SK-N-SH (cell line): ENCODE results near the gene ALG10B. TPM values are rescaled to one million over a fixed set of nuclear protein-coding genes. Genes with fewer than 3 reads are reported as not detected.

Experiments
- CTCF ChIA-PET: fragments of 300-600, 350-600 bp; formaldehyde crosslinking; extraction: SDS; loops from one replicate; lab custom pipeline; 2021; lab: Yijun Ruan, JAX
- POLR2A ChIA-PET: fragments of 350-600 bp; sonication (Branson Sonifier 250); formaldehyde crosslinking; extraction: SDS; loops from one replicate; lab custom pipeline; 2020; ENCODE audit warnings: antibody characterized with exemption, inconsistent platforms; lab: Yijun Ruan, JAX
- DNase-seq: peaks from one replicate; pipeline ENCODE4 v3.0.0; 2012
- H2AFZ ChIP-seq: fragments of 200-600 bp; sonication (generic); 2 replicates; pipeline ENCODE4 v1.8.1; 2016; ENCODE audit warnings: antibody characterized with exemption, mild to moderate bottlenecking, low read depth
- H3F3A ChIP-seq: fragments of 200-600 bp; sonication (generic); replicated peaks from 2 replicates; pipeline ENCODE3; 2016; ENCODE audit warnings: antibody characterized with exemption, mild to moderate bottlenecking; ENCODE audit not compliant: insufficient read depth
- H3K27ac ChIP-seq, 2 experiments: fragments of 200-500 bp in 1 of 2; fragments of 200-600 bp in 1 of 2; sonication (Bioruptor generic) in 1 of 2; sonication (generic), shearing (Covaris generic) in 1 of 2; 2 replicates each; pipeline versions ENCODE4 v1.5.1 to v1.6.1; 2014 to 2016; ENCODE audit warnings: low read depth in 2 of 2, inconsistent platforms in 1 of 2, low read length in 1 of 2, mild to moderate bottlenecking in 1 of 2, mixed read lengths in 1 of 2
- H3K27me3 ChIP-seq: fragments of 200-600 bp; sonication (generic), shearing (Covaris generic); 2 replicates; pipeline ENCODE4 v1.6.1; 2016; ENCODE audit warnings: mixed run types; ENCODE audit not compliant: insufficient read depth
- H3K36me3 ChIP-seq, 2 experiments: fragments of 200-500 bp in 1 of 2; fragments of 200-600 bp in 1 of 2; sonication (Bioruptor generic) in 1 of 2; sonication (generic) in 1 of 2; replicated peaks in 1 of 2; 2 replicates each; pipeline versions ENCODE3 to v1.5.1; 2014 to 2016; ENCODE audit warnings: low read length in 1 of 2, mild to moderate bottlenecking in 1 of 2; ENCODE audit not compliant: insufficient read depth in 2 of 2, control insufficient read depth in 1 of 2
- H3K4me1 ChIP-seq, 2 experiments: fragments of 200-500 bp in 1 of 2; fragments of 200-600 bp in 1 of 2; sonication (Bioruptor generic) in 1 of 2; sonication (generic), shearing (Covaris generic) in 1 of 2; 2 replicates each; pipeline versions ENCODE4 v1.5.1 to v1.6.1; 2014 to 2016; ENCODE audit warnings: low read depth in 1 of 2, low read length in 1 of 2, mixed run types in 1 of 2; ENCODE audit not compliant: insufficient read depth in 2 of 2, control insufficient read depth in 1 of 2
- H3K4me2 ChIP-seq: fragments of 200-600 bp; sonication (generic), shearing (Covaris generic); 2 replicates; pipeline ENCODE4 v1.6.1; 2017; ENCODE audit warnings: mixed run types
- H3K4me3 ChIP-seq, 2 experiments: fragments of 200-500 bp in 1 of 2; fragments of 200-600 bp in 1 of 2; sonication (Bioruptor generic) in 1 of 2; sonication (generic), shearing (Covaris generic) in 1 of 2; 2 replicates each; pipeline versions ENCODE4 v1.5.1 to v1.8.1; 2014 to 2016; ENCODE audit warnings: low read depth in 2 of 2, inconsistent platforms in 1 of 2, low read length in 1 of 2, mild to moderate bottlenecking in 1 of 2, mixed read lengths in 1 of 2, moderate library complexity in 1 of 2
- H3K79me2 ChIP-seq: fragments of 200-600 bp; sonication (generic); 2 replicates; pipeline ENCODE4 v1.8.1; 2017; ENCODE audit warnings: mild to moderate bottlenecking; ENCODE audit not compliant: insufficient read depth
- H3K9ac ChIP-seq: fragments of 200-600 bp; sonication (generic); 2 replicates; pipeline ENCODE4 v1.6.1; 2017; ENCODE audit warnings: mixed run types
- H3K9me2 ChIP-seq: fragments of 200-600 bp; sonication (generic); 2 replicates; pipeline ENCODE4 v1.6.1; 2017; ENCODE audit warnings: mixed run types
- H3K9me3 ChIP-seq: fragments of 200-600 bp; sonication (generic); 2 replicates; pipeline ENCODE4 v1.6.1; 2017; ENCODE audit warnings: mixed run types, mild to moderate bottlenecking, moderate library complexity
- H4K20me1 ChIP-seq: fragments of 200-600 bp; sonication (generic); 2 replicates; pipeline ENCODE4 v1.6.1; 2017; ENCODE audit warnings: mild to moderate bottlenecking, mixed run types; ENCODE audit not compliant: insufficient read depth
- EZH2phosphoT487 ChIP-seq: fragments of 200-600 bp; sonication (generic); IDR thresholded peaks from 2 replicates; pipeline ENCODE4 v1.6.1; 2017; ENCODE audit warnings: low read depth, mixed run types, mild to moderate bottlenecking, antibody characterized with exemption, moderate library complexity, borderline replicate concordance
- FOXJ3 ChIP-seq: sonication (generic); formaldehyde crosslinking; IDR thresholded peaks from 2 replicates; pipeline ENCODE4 v1.5.1; 2020; ENCODE audit warnings: mild to moderate bottlenecking, missing genetic modification reagents
- MXI1 ChIP-seq: IDR thresholded peaks from 2 replicates; pipeline ENCODE4 v1.6.1; 2012; ENCODE audit warnings: mild to moderate bottlenecking, low read depth, low read length, improper control_type of control experiment
- RAD21 ChIP-seq: IDR thresholded peaks from 2 replicates; pipeline ENCODE4 v1.6.1; 2012; ENCODE audit warnings: mild to moderate bottlenecking, low read length
- RCOR1 ChIP-seq: fragments of 150-350 bp; IDR thresholded peaks from 2 replicates; pipeline ENCODE4 v1.6.1; 2017; ENCODE audit warnings: antibody characterized with exemption, low read length
- RXRA ChIP-seq: IDR thresholded peaks from 2 replicates; pipeline ENCODE4 v1.4.0; 2012; ENCODE audit warnings: low read depth, mild to moderate bottlenecking, borderline replicate concordance
- SIN3A ChIP-seq: IDR thresholded peaks from 2 replicates; pipeline ENCODE4 v1.6.1; 2012; ENCODE audit warnings: low read depth, mild to moderate bottlenecking, low read length, moderate library complexity, borderline replicate concordance
- SMC3 ChIP-seq: IDR thresholded peaks from 2 replicates; pipeline ENCODE4 v1.6.1; 2012; ENCODE audit warnings: low read depth, low read length, improper control_type of control experiment
- TCF12 ChIP-seq: IDR thresholded peaks from 2 replicates; pipeline ENCODE4 v1.4.0; 2012
- TEAD4 ChIP-seq: IDR thresholded peaks from 2 replicates; pipeline ENCODE4 v1.4.0; 2012; ENCODE audit warnings: mild to moderate bottlenecking, borderline replicate concordance; ENCODE audit not compliant: insufficient read depth
- USF1 ChIP-seq: IDR thresholded peaks from 2 replicates; pipeline ENCODE4 v1.4.0; 2012; ENCODE audit warnings: low read depth, borderline replicate concordance
- WGBS: methylation state at CpG from one replicate; pipeline ENCODE4 v1.1.6; 2017; ENCODE audit warnings: low lambda C conversion rate; 5-methylcytosine and 5-hydroxymethylcytosine counted together
- polyA plus RNA-seq, 3 experiments: library from polyadenylated mRNA; depleted of rRNA; stranded (reverse); fragments of >200 nt; gene quantifications; 2 replicates each; pipeline ENCODE4 v1.2.3, GENCODE V29; 2012
- TF ChIP-seq, protein P1 (sequence below): fragments of 150-350 bp; IDR thresholded peaks from 2 replicates; pipeline ENCODE4 v1.6.1; 2017; ENCODE audit warnings: antibody characterized with exemption, low read length, low read depth, borderline replicate concordance
- TF ChIP-seq, protein P2 (sequence below): IDR thresholded peaks from 2 replicates; pipeline ENCODE4; 2012
- TF ChIP-seq, protein P3 (sequence below): IDR thresholded peaks from 2 replicates; pipeline ENCODE4 v1.4.0; 2012; ENCODE audit warnings: low read depth, borderline replicate concordance
- TF ChIP-seq, protein P4 (sequence below): IDR thresholded peaks from 2 replicates; pipeline ENCODE4 v1.6.1; 2012; ENCODE audit warnings: mild to moderate bottlenecking, low read depth, low read length, moderate library complexity
- TF ChIP-seq, protein P5 (sequence below): fragments of 150-350 bp; IDR thresholded peaks from 2 replicates; pipeline ENCODE4 v1.6.1; 2016; ENCODE audit warnings: mild to moderate bottlenecking, low read depth, low read length

The ALG10B gene, protein sequence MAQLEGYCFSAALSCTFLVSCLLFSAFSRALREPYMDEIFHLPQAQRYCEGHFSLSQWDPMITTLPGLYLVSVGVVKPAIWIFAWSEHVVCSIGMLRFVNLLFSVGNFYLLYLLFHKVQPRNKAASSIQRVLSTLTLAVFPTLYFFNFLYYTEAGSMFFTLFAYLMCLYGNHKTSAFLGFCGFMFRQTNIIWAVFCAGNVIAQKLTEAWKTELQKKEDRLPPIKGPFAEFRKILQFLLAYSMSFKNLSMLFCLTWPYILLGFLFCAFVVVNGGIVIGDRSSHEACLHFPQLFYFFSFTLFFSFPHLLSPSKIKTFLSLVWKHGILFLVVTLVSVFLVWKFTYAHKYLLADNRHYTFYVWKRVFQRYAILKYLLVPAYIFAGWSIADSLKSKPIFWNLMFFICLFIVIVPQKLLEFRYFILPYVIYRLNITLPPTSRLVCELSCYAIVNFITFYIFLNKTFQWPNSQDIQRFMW
- polyA plus RNA-seq (2012; rRNA removed) = 2.6 and 3.5 TPM in 2 replicates
- 1.7 and 2.2 TPM in 2 replicates for polyA plus RNA-seq (2012; cell fraction: cytosol; rRNA removed)
- 2.5 and 4.2 TPM in 2 replicates for polyA plus RNA-seq (2012; cell fraction: nucleus; rRNA removed)

DNA sequence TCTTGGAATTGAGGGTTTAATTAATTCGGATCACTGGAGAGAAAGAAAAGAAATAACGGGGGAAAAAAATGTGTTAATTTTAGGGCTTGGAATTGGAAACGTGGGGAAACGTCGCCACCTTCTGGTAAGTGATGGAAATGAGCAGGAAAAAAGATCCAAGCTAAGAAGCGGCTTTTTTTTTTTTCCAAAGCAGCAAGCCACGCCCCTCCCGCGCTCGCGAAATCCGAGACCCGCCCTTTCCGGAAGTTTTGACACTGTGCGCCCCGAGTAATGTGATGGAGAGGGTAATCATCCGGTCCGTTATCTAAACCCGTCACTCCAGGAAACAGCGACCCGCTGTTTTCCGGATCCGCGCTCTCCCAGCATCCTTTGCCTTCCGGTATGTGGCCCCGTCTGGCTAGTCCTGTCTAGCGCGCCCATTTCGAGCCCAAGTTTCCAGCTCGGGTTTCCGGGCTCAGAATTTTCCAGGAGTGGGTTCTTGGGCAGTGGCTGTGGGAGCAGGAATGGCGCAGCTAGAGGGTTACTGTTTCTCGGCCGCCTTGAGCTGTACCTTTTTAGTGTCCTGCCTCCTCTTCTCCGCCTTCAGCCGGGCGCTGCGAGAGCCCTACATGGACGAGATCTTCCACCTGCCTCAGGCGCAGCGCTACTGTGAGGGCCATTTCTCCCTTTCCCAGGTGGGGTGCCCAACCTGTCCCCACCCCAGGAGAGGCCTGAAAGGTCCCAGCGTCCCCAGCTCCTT is at the start of gene ALG10B:
ALG10B (plus strand) TSS at position 384 of the 739 bp plus-strand sequence; CDS start at position 504, 120 bp downstream.
- Histone ChIP-seq H3K27ac (peak within 1 kb of the TSS in 1 of 2 experiments; percentile 67; a peak in 3 of 4 replicates), H3K79me2 (peaks cover 4% of the 10 kb centered on the region; the same call in 1 of the 2 replicates), H3K9me3 (no peaks in the 10 kb centered on the region), H3K36me3 (no peaks in the 10 kb centered on the region), H3K9ac (peak within 1 kb of the TSS; percentile 76), H3K27me3 (no peaks in the 10 kb centered on the region), H3K4me2 (peak within 1 kb of the TSS; percentile 84), H3K9me2 (no peaks in the 10 kb centered on the region), H3F3A (no peaks in the 10 kb centered on the region), H2AFZ (peak within 1 kb of the TSS; percentile 97), H3K4me3 (peak within 1 kb of the TSS; percentile 80 to 81), H4K20me1 (no peaks in the 10 kb centered on the region), H3K4me1 (peaks cover 0 to 3% of the 10 kb centered on the region in 2 experiments; a peak in 2 of 4 replicates)
- ChIA-PET POLR2A (interaction anchor here (1.0 kb wide), 1 partner anchor 179 kb away, joined by 3 read pairs; no protein-coding TSS in a partner anchor), CTCF (interaction anchor here (0.6 to 3.3 kb wide), 10 partner anchors 12 to 960 kb away, joined by 3 to 12 read pairs (median 5); no protein-coding TSS in a partner anchor)
- under 1% methylated on average over 36 of the region's 42 CpGs for WGBS
- DNase-seq = peak; percentile 79
- TF ChIP-seq RCOR1 (peak; percentile 58), USF1 (peak; percentile 71), SIN3A (peak; percentile 54; the same call in 1 of the 2 replicates), SMC3 (peak; percentile 74), EZH2phosphoT487 (no peak), RAD21 (peak; percentile 82), MXI1 (peak; percentile 52; the same call in 1 of the 2 replicates), TCF12 (peak; percentile 37; the same call in 1 of the 2 replicates), TEAD4 (peak; percentile 56; the same call in 1 of the 2 replicates), FOXJ3 (no peak), RXRA (no peak)
- TF ChIP-seq, protein P1, sequence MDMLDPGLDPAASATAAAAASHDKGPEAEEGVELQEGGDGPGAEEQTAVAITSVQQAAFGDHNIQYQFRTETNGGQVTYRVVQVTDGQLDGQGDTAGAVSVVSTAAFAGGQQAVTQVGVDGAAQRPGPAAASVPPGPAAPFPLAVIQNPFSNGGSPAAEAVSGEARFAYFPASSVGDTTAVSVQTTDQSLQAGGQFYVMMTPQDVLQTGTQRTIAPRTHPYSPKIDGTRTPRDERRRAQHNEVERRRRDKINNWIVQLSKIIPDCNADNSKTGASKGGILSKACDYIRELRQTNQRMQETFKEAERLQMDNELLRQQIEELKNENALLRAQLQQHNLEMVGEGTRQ = no peak
- TF ChIP-seq, protein P2, sequence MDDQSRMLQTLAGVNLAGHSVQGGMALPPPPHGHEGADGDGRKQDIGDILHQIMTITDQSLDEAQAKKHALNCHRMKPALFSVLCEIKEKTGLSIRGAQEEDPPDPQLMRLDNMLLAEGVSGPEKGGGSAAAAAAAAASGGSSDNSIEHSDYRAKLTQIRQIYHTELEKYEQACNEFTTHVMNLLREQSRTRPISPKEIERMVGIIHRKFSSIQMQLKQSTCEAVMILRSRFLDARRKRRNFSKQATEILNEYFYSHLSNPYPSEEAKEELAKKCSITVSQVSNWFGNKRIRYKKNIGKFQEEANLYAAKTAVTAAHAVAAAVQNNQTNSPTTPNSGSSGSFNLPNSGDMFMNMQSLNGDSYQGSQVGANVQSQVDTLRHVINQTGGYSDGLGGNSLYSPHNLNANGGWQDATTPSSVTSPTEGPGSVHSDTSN = peak; percentile 20
- TF ChIP-seq, protein P3, sequence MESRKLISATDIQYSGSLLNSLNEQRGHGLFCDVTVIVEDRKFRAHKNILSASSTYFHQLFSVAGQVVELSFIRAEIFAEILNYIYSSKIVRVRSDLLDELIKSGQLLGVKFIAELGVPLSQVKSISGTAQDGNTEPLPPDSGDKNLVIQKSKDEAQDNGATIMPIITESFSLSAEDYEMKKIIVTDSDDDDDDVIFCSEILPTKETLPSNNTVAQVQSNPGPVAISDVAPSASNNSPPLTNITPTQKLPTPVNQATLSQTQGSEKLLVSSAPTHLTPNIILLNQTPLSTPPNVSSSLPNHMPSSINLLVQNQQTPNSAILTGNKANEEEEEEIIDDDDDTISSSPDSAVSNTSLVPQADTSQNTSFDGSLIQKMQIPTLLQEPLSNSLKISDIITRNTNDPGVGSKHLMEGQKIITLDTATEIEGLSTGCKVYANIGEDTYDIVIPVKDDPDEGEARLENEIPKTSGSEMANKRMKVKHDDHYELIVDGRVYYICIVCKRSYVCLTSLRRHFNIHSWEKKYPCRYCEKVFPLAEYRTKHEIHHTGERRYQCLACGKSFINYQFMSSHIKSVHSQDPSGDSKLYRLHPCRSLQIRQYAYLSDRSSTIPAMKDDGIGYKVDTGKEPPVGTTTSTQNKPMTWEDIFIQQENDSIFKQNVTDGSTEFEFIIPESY = peak; percentile 58; the same call in 1 of the 2 replicates
- TF ChIP-seq, protein P4, sequence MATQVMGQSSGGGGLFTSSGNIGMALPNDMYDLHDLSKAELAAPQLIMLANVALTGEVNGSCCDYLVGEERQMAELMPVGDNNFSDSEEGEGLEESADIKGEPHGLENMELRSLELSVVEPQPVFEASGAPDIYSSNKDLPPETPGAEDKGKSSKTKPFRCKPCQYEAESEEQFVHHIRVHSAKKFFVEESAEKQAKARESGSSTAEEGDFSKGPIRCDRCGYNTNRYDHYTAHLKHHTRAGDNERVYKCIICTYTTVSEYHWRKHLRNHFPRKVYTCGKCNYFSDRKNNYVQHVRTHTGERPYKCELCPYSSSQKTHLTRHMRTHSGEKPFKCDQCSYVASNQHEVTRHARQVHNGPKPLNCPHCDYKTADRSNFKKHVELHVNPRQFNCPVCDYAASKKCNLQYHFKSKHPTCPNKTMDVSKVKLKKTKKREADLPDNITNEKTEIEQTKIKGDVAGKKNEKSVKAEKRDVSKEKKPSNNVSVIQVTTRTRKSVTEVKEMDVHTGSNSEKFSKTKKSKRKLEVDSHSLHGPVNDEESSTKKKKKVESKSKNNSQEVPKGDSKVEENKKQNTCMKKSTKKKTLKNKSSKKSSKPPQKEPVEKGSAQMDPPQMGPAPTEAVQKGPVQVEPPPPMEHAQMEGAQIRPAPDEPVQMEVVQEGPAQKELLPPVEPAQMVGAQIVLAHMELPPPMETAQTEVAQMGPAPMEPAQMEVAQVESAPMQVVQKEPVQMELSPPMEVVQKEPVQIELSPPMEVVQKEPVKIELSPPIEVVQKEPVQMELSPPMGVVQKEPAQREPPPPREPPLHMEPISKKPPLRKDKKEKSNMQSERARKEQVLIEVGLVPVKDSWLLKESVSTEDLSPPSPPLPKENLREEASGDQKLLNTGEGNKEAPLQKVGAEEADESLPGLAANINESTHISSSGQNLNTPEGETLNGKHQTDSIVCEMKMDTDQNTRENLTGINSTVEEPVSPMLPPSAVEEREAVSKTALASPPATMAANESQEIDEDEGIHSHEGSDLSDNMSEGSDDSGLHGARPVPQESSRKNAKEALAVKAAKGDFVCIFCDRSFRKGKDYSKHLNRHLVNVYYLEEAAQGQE = peak; percentile 57; the same call in 1 of the 2 replicates
- TF ChIP-seq, protein P5, sequence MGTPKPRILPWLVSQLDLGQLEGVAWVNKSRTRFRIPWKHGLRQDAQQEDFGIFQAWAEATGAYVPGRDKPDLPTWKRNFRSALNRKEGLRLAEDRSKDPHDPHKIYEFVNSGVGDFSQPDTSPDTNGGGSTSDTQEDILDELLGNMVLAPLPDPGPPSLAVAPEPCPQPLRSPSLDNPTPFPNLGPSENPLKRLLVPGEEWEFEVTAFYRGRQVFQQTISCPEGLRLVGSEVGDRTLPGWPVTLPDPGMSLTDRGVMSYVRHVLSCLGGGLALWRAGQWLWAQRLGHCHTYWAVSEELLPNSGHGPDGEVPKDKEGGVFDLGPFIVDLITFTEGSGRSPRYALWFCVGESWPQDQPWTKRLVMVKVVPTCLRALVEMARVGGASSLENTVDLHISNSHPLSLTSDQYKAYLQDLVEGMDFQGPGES = no peak
